HCT116 (cell line): ENCODE data around the gene HSD3B7. TPM values are rescaled to one million over a fixed set of nuclear protein-coding genes. Genes with fewer than 3 reads are reported as not detected.

Source experiments
- ATAC-seq: fragments of 200-7000 bp; cut with Tn5 transposase; 2 replicates; pipeline ENCODE4 v1.9.1; 2020; ENCODE audit warnings: mild to moderate bottlenecking, moderate library complexity
- BruUV-seq: library from RNA; stranded (reverse); fragments of 400-500 nt; replicated peaks from 2 replicates; lab custom pipeline; 2021; lab: Mats Ljungman, UMichigan
- CTCF ChIA-PET: fragments of 300-600 bp; sonication (Branson Sonifier 250); formaldehyde crosslinking; loops from one replicate; lab custom pipeline; 2021; ENCODE audit warnings: antibody characterized with exemption; lab: Charles Lee
- POLR2A ChIA-PET: fragments of 300-600, 350-600 bp; sonication (Branson Sonifier 250); formaldehyde crosslinking; loops from one replicate; lab custom pipeline; 2021; ENCODE audit warnings: antibody characterized with exemption; lab: Charles Lee
- RAD21 ChIA-PET, 2 experiments: fragments of 300-600 bp; sonication (Branson Sonifier 250); formaldehyde crosslinking; loops; one replicate each; lab custom pipeline; 2023; ENCODE audit warnings: low total read pairs in 2 of 2; ENCODE audit not compliant: uncharacterized antibody in 2 of 2, unreplicated experiment in 2 of 2, low non-redundant PET in 1 of 2; lab: Charles Lee
- DNase-seq: peaks from one replicate; pipeline ENCODE4 v3.0.0-alpha.2; 2010; ENCODE audit warnings: low read depth, low spot score
- H2AFZ ChIP-seq: fragments of 200-600 bp; shearing (Covaris generic), sonication (generic); 2 replicates; pipeline ENCODE4 v1.6.1; 2017; ENCODE audit warnings: low read depth, mixed run types, mixed read lengths, antibody characterized with exemption, low read length; ENCODE audit not compliant: poor library complexity, severe bottlenecking
- H3K27ac ChIP-seq: 2 replicates; pipeline ENCODE4 v1.5.1; 2012; ENCODE audit warnings: low read depth, low read length
- H3K27me3 ChIP-seq: fragments of 200-600 bp; sonication (generic); 2 replicates; pipeline ENCODE4 v1.6.1; 2016; ENCODE audit warnings: mixed run types, low read length, mixed read lengths; ENCODE audit not compliant: insufficient read depth
- H3K36me3 ChIP-seq, 2 experiments: fragments of 200-500 bp in 1 of 2; fragments of 200-600 bp in 1 of 2; sonication (Bioruptor generic) in 1 of 2; sonication (generic) in 1 of 2; 2 replicates each; pipeline versions ENCODE4 v1.5.1 to v1.6.1; 2014 to 2016; ENCODE audit warnings: low read length in 2 of 2, inconsistent platforms in 1 of 2, mixed read lengths in 1 of 2, mixed run types in 1 of 2; ENCODE audit not compliant: insufficient read depth in 2 of 2, control insufficient read depth in 1 of 2
- H3K4me1 ChIP-seq, 2 experiments: fragments of 200-600 bp in 1 of 2; sonication (generic) in 1 of 2; 2 replicates each; pipeline versions ENCODE4 v1.5.1 to v1.6.1; 2012 to 2017; ENCODE audit warnings: low read length in 2 of 2, inconsistent platforms in 1 of 2, mild to moderate bottlenecking in 1 of 2, mixed read lengths in 1 of 2, mixed run types in 1 of 2, moderate library complexity in 1 of 2; ENCODE audit not compliant: insufficient read depth in 2 of 2, control insufficient read depth in 1 of 2
- H3K4me2 ChIP-seq: fragments of 200-600 bp; sonication (generic); 2 replicates; pipeline ENCODE4 v1.6.1; 2017; ENCODE audit warnings: mixed run types, low read length, mixed read lengths
- H3K4me3 ChIP-seq, 2 experiments: fragments of 200-600 bp in 1 of 2; sonication (generic) in 1 of 2; replicated peaks in 1 of 2; 2 replicates each; pipeline ENCODE4 v1.5.1; 2011 to 2016; ENCODE audit warnings: low read length in 2 of 2, control low read depth in 1 of 2, low read depth in 1 of 2, mild to moderate bottlenecking in 1 of 2, mixed read lengths in 1 of 2, mixed run types in 1 of 2
- H3K79me2 ChIP-seq: fragments of 200-600 bp; sonication (generic); 2 replicates; pipeline ENCODE4 v1.6.1; 2017; ENCODE audit warnings: mild to moderate bottlenecking, mixed run types, low read length, moderate library complexity, mixed read lengths; ENCODE audit not compliant: insufficient read depth
- H3K9ac ChIP-seq: fragments of 200-600 bp; sonication (generic); 2 replicates; pipeline ENCODE4 v1.6.1; 2016; ENCODE audit warnings: low read length, mixed read lengths
- H3K9me2 ChIP-seq: fragments of 200-600 bp; sonication (generic), shearing (Covaris generic); 2 replicates; pipeline ENCODE4 v1.6.1; 2017; ENCODE audit warnings: mixed run types, mild to moderate bottlenecking, moderate library complexity; ENCODE audit not compliant: insufficient read depth
- H3K9me3 ChIP-seq, 2 experiments: fragments of 200-500 bp in 1 of 2; fragments of 200-600 bp in 1 of 2; sonication (Bioruptor generic) in 1 of 2; sonication (generic) in 1 of 2; 2 replicates each; pipeline ENCODE4 v1.6.1; 2014 to 2017; ENCODE audit warnings: low read length in 2 of 2, mixed read lengths in 2 of 2, inconsistent platforms in 1 of 2, low read depth in 1 of 2, mild to moderate bottlenecking in 1 of 2, mixed run types in 1 of 2, moderate library complexity in 1 of 2; ENCODE audit not compliant: control insufficient read depth in 1 of 2, insufficient read depth in 1 of 2
- H4K20me1 ChIP-seq: fragments of 200-600 bp; sonication (generic), shearing (Covaris generic); 2 replicates; pipeline ENCODE4 v1.6.1; 2017; ENCODE audit warnings: mixed run types, mild to moderate bottlenecking, moderate library complexity; ENCODE audit not compliant: insufficient read depth
- EZH2phosphoT487 ChIP-seq: fragments of 200-600 bp; IDR thresholded peaks from 2 replicates; pipeline ENCODE4 v1.6.1; 2018; ENCODE audit warnings: antibody characterized with exemption, borderline replicate concordance
- JUND ChIP-seq: IDR thresholded peaks from 2 replicates; pipeline ENCODE4 v1.6.1; 2012
- POLR2A ChIP-seq: IDR thresholded peaks from 2 replicates; pipeline ENCODE4 v1.7.0; 2011; ENCODE audit warnings: borderline replicate concordance; ENCODE audit not compliant: insufficient read depth, insufficient read length; ENCODE audit errors: extremely low read depth
- RAD21 ChIP-seq: IDR thresholded peaks from 2 replicates; pipeline ENCODE4 v1.6.1; 2012; ENCODE audit warnings: low read depth, mild to moderate bottlenecking
- REST ChIP-seq: IDR thresholded peaks from 2 replicates; pipeline ENCODE4 v1.6.1; 2012; ENCODE audit warnings: low read depth
- ZBTB33 ChIP-seq: IDR thresholded peaks from 2 replicates; pipeline ENCODE4 v1.6.1; 2011; ENCODE audit warnings: mild to moderate bottlenecking, low read length, moderate library complexity; ENCODE audit not compliant: insufficient replicate concordance; ENCODE audit errors: extremely low read depth
- ZFX ChIP-seq: fragments of 450-650 bp; IDR thresholded peaks from 2 replicates; pipeline ENCODE4 v1.6.1; 2017
- intact Hi-C: fragments of 100-400 bp; cut with micrococcal nuclease; formaldehyde crosslinking; loops from 2 replicates; pipeline ENCODE4 v1.10.0; 2022
- total RNA-seq: library from RNA; stranded (reverse); gene quantifications from one replicate; pipeline ENCODE4 v1.2.1, GENCODE V29; 2021; ENCODE audit not compliant: unreplicated experiment

HSD3B7 gene
- total RNA-seq, 1 experiment from 2014 or later = 8.6 TPM

GRCh38 chr16:30944352-30944751, 40.7 kb upstream of the HSD3B7 start:
- CTCF ChIA-PET = interaction anchor here (1.0 kb wide), 1 partner anchor 9 kb away, joined by 3 read pairs; no protein-coding TSS in a partner anchor
- DNase-seq = no peak
- TF ChIP-seq REST (no peak), JUND (no peak), EZH2phosphoT487 (no peak), ZBTB33 (no peak), RAD21 (no peak), POLR2A (no peak), ZFX (no peak)
- TF ChIP-seq, all 23 proteins: peak for 0
- Histone ChIP-seq H3K4me2 (no peak overlapping the region), H3K9me3 (no peaks in the 10 kb centered on the region), H3K9ac (no peak overlapping the region), H3K27ac (no peak overlapping the region), H2AFZ (no peak overlapping the region), H4K20me1 (no peaks in the 10 kb centered on the region), H3K4me3 (no peak overlapping the region), H3K36me3 (peaks cover 14 to 20% of the 10 kb centered on the region in 2 experiments), H3K79me2 (peaks cover 3% of the 10 kb centered on the region; the same call in 1 of the 2 replicates), H3K4me1 (peaks cover 5 to 29% of the 10 kb centered on the region in 2 experiments; a peak in 3 of 4 replicates), H3K9me2 (no peaks in the 10 kb centered on the region), H3K27me3 (no peaks in the 10 kb centered on the region)
- no peak for ATAC-seq
- RAD21 ChIA-PET = no interaction called here
- no TSS peak for BruUV-seq
- intact Hi-C loops = no loop called here
- POLR2A ChIA-PET = no interaction called here
